GM21825 (cell line): ENCODE data around the gene FBXO40.
A peak's percentile ranks its signal among the peaks of the same experiment; 100 is the strongest.
"Not testable (repeated sequence)": the region's sequence is repeated elsewhere in the genome, so short reads cannot be mapped to it uniquely, and the experiment has no call there.

Source experiments
- ATAC-seq: cut with Tn5 transposase; IDR thresholded peaks from one replicate; pipeline ENCODE4 v1.9.1; 2021; ENCODE audit warnings: mild to moderate bottlenecking, moderate library complexity; ENCODE audit not compliant: unreplicated experiment

The FBXO40 gene

GRCh38 chr3:121592856-121593702 lies at the start of gene FBXO40:
Gene FBXO40, plus strand, starts transcription at chr3:121593379. Its CDS starts 27,197 bp downstream, at chr3:121620576.
- ATAC-seq: peak; percentile 46

DNA sequence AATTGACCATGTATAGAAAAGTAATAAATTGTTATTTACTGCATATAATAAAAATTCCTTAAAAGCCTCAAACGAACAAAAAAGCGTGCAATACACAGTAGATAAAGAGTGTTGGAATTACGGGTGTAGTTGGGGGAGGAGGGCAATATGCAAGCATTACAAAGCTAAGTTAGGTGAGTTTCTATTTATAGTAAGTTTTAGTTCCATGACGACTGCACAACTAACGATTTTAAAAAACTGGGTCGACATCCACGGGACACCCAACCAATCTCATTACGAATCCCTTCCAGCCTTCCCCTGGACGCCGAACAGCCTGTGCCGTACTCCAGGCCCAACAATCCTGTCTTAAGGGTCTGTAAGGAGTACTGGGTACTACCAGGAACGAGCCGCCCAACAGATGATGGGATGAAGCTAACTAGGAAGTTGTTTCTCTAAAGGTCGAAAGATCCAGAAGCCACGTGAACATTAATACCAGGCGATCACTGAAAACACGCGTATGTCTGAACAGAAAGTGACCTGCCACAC lies 48.1 kb upstream of the FBXO40 start:
- no peak for ATAC-seq

DNA sequence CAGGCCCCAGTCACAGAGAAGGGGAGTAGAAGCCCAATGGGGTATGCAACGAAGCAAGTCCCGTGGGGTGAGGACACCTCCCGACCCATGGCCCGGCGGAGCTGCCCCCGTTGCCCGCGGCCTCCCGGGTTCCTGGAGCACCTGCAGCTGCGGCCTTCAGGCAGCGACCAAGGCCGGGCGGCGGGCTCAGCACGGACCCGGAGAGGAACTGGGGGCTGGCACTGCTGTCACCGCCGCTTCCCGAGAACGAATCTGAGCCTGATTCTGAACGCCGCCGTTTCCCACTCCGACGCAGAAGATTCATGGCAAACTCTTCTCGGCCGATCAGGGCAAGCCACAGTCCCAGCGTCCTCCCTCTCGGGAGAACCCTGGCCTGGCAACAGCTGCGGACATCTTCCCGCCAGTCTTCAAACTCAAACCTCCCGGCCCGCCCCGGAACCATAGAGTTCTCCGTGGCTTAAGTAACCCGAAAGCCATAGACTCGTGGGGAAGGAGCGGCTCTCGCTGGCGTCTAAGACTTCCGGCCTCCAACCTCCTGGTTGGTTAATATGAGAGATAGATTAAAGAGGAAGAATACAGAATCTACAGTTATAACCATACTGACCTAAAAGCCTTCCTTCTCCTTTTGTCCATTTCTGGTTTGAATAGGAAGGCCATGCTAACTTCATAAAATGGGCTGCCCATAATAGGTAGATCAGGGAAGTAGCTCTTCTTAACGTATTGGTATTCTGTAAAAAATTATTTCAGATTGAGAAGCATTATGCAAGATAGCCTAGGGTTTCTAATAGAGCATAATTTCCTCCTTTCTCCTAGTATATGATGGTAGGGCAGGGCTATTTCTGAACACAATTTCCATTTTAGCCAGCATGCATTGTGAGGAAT lies 47.4 kb upstream of the FBXO40 start, which contains the start of gene POLQ:
POLQ (minus strand) TSS at position 415 of the 882 bp plus-strand sequence; CDS start at position 304, 111 bp downstream.
- peak; percentile 82 for ATAC-seq

GRCh38 chr3:121552379-121552778 lies 40.8 kb upstream of the FBXO40 start:
- ATAC-seq: no peak

- no peak for ATAC-seq
Measured at GRCh38 chr3:121552797-121553196, 40.4 kb upstream of the FBXO40 start.

DNA sequence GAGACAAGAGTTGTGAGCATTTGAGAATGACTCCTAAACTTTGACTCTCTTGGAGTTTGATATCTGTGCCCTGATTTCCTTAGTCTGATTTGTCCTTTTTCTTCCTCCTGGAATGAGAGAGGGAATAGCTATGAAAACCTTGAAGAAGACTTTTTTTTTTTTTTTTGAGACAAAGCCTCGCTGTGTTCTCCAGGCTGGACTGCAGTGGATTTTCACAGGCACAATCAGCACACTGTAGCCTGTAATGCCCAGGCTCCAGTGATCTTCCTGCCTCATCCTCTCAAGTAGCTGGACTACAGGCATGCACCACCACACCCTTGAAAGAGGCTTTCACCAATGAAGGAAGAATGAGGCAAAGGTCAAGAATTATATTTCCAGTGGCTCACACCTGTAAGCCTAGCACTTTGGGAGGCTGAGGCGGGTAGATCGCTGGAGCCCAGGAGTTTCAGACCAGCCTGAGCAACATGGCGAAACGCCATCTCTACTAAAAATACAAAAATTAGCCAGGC lies 35.7 kb upstream of the FBXO40 start:
- ATAC-seq: no peak

- no peak for ATAC-seq
Measured at GRCh38 chr3:121562148-121562547, 31.0 kb upstream of the FBXO40 start.

- ATAC-seq: no peak
Measured at GRCh38 chr3:121566773-121567172, 26.4 kb upstream of the FBXO40 start.

GRCh38 chr3:121567649-121568048 lies 25.5 kb upstream of the FBXO40 start, which contains the start of gene ARGFX:
Gene ARGFX, plus strand, starts transcription at chr3:121567949. Its CDS starts 2,765 bp downstream, at chr3:121570714.
- no peak for ATAC-seq

DNA sequence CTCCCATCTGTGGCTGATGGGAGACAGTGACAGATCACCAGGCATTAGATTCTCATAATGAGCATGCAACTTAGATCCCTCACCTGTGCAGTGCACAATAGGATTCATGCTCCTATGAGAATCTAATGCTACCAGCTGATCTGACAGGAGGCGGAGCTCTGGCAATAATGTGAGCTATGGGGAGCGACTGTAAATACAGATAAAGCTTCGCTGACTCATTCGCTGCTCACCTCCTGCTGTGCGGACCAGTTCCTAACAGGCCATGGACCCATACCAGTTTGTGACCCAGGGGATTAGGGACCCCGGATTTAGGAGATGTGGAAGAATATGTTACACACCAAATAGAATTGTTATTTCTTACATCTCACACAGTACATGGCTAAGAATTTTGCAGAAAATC lies 18.7 kb upstream of the FBXO40 start:
- no peak for ATAC-seq

DNA sequence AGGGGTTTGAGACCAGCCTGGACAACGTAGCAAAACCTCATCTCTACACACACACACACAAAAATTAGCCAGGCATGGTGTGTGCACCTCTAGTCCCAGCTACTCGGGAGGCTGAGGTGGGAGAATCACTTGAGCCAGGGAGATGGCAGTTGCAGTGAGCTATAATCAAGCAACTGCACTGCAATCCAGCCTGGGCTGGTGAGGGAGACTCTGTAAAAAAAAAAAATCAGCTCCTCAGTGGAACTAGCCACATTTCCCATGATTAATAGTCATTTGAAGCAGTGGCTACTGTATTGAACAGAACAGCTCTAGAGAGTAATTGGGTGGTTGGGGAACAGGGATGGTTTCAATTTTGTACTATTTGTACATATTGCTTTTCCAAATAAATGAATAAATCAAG lies 11.5 kb upstream of the FBXO40 start:
- no peak for ATAC-seq

DNA sequence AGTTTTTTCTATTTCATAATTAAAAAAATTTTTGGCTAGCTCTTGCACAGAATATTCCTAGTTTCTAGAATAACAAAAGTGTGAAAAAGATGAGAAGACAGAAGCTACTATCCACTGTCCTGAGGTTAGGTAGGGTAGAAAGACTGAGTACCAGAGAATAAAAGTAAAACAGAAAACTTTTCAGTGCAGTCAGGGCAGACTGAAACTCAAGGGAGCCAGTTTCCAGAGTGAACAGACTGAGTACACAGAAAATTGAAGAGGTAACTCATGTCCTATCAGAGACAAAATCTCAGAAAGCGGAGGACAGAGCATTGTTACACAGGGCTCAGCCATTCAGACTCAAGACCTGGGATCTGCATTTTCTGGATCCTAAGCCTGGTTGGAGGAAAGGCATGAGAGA lies 8.8 kb upstream of the FBXO40 start:
- no peak for ATAC-seq

DNA sequence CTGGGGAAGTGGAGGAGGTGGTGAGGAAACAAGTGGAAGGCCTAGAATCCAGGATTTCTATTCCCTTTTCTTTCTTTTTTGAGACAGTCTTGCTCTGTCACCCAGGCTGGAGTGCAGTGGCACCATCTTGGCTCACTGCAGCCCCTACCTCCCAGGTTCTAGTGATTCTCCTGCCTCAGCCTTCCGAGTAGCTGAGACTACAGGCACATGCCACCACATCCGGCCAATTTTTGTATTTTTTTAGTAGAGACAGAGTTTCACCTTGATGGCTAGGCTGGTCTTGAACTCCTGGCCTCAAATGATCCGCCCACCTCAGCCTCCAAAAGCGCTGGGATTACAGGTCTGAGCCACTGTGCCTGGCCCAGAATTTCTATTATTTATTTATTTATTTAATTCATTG lies 627 bp downstream of the FBXO40 start:
- not testable (repeated sequence) for ATAC-seq

GRCh38 chr3:121594850-121595249 lies 1.7 kb downstream of the FBXO40 start:
- ATAC-seq: no peak

DNA sequence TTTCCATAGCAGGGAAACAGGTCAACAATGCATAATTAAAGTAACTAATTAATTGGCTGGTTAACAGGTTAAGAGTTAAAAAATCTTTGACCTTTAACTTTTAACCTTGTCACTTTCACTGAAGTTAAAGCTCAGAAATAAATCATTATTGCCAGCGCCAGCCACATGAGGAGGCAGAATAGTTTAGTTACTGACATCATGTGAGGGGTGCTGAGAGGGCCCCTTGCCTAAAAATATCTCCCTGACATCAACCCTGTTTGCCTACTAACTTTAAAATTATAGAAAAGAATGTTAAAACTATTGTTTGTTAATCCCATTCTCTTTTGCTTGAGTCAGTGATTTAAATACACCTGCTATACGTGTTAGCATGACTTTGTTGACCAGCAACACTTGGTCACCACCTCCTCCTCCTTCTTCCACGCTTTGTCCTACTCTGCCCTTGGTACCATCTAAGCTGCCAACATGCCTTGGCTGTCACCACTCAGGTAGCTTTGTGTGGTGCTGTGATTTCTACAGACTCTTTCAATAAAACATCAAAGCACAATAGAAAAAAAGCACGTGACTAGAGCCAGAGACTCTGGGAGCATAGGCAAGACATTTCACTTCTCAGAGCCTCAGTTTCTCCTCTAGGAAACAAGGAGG lies 2.7 kb downstream of the FBXO40 start:
- ATAC-seq: no peak

GRCh38 chr3:121598564-121598963 lies 5.4 kb downstream of the FBXO40 start:
- ATAC-seq: no peak

DNA sequence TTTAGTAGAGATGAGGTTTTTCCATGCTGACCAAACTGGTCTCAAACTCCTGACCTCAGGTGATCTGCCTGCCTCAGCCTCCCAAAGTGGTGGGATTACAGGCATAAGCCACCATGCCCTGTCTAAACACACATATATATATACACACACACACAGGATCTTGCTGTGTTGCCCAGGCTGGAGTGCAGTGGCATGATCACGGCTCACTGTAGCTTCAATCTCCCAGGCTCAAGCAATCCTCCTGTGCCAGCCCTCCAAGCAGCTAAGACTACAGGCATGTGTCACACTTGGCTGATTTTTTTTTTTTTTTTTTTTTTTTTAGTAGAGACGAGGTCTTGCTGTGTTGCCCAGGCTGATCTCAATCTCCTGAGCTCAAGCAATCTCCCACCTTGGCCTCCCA lies 6.7 kb downstream of the FBXO40 start:
- ATAC-seq: not testable (repeated sequence)

DNA sequence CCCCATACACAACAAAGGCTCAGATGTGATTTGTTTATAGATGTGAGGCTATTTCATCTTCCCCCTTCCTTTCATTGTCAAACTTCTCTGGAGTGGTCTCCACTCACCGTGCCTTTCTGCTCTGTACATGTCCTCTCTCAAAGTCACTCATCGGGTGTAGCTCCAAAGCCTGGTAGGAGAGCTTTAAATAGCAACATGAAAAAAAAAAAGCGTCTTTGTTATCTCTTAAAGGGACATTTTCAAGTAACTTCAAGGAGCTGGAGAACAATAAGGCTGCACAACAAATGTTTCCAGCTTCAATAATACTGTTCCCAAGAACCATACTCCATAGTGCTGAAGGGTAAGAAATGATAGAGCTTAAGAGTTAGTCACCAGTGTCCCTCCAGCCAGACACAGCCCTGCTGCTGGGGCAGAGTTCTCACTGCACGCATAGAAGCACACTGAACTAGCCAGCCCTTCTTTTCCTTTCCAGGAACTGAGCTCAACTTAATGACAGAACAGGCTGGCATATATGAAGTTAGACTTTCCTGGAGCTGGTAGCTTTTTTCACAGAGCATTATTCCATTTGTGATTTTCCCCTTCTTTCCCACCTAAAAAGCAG lies 8.1 kb downstream of the FBXO40 start:
- no peak for ATAC-seq

DNA sequence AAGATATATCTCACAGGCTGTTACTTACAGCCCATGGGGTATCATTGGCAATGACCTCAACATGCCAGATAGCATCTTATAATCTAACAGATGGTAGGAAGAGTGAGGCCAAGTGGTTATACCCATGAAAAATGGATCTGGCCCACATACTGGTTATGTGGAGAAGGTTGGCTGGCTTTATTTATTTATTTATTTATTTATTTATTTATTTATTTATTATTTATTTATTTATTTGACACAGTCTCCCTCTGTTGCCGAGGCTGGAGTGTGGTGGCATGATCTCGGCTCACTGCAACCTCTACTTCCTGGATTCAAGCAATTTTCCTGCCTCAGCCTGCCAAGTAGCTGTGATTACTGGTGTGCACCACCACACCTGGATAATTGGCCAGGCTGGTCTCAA lies 11.6 kb downstream of the FBXO40 start:
- no peak for ATAC-seq

DNA sequence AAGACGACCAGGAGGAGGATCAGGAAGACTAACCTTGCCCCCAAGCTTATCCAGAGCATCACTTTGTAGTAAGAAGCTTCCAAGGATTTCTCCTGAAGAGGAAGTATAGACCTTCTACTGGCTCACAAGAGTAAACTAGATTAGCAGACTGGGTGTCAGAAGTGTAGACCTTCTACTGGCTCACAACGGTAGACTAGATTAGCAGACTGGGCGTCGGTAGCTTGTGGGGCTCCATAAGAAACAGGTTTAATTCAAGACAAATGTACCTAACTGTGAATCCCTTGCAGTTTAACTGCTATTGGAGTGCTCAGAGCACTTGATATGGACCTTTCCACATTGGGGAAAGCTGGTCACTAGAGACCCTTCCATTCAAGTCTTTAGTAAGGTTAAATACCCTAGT lies 12.9 kb downstream of the FBXO40 start:
- no peak for ATAC-seq
